Vagina (tissue), 2 donors: Measurements from ENCODE around the gene TMC4. TPM values are rescaled to one million over a fixed set of nuclear protein-coding genes. Genes with fewer than 3 reads are reported as not detected.

Experiments used
- DNase-seq, 2 donors: peaks; one replicate each; pipeline ENCODE4 v3.0.0-alpha.2; 2017; ENCODE audit errors: extremely low spot score in 2 of 2
- H3K27ac ChIP-seq: fragments of 200-600 bp; sonication (generic); one replicate; pipeline ENCODE4 v1.5.1; 2019
- H3K27me3 ChIP-seq: fragments of 200-600 bp; sonication (generic); one replicate; pipeline ENCODE4 v1.5.1; 2019
- H3K36me3 ChIP-seq, 2 donors: fragments of 200-600 bp; sonication (generic); one replicate each; pipeline ENCODE4 v1.5.1; 2017 to 2019
- H3K4me1 ChIP-seq: fragments of 200-600 bp; sonication (generic); one replicate; pipeline ENCODE4 v1.5.1; 2019
- H3K4me3 ChIP-seq, 2 donors: fragments of 200-600 bp; sonication (generic); 1 replicate in 1 of 2; 2 replicates in 1 of 2; pipeline ENCODE4 v1.5.1; 2016 to 2019
- H3K9me3 ChIP-seq: fragments of 200-600 bp; sonication (generic); one replicate; pipeline ENCODE4 v1.5.1; 2019
- CTCF ChIP-seq, 3 experiments: fragments of 450-650 bp in 2 of 3; fragments of 200-600 bp in 1 of 3; sonication (generic) in 1 of 3; IDR thresholded peaks; one replicate each; pipeline ENCODE4 v1.5.1; 2017 to 2019; ENCODE audit warnings: antibody characterized with exemption in 3 of 3, mild to moderate bottlenecking in 2 of 3, moderate library complexity in 2 of 3
- POLR2A ChIP-seq, 2 donors: fragments of 450-650 bp; IDR thresholded peaks; one replicate each; pipeline ENCODE4 v1.6.1; 2017; ENCODE audit warnings: antibody characterized with exemption in 2 of 2, mild to moderate bottlenecking in 2 of 2, moderate library complexity in 2 of 2
- POLR2AphosphoS5 ChIP-seq, 2 donors: sonication (generic); formaldehyde crosslinking; IDR thresholded peaks; one replicate each; pipeline ENCODE4 v1.9.0; 2017; ENCODE audit warnings: antibody characterized with exemption in 2 of 2, mild to moderate bottlenecking in 2 of 2, low read depth in 1 of 2; ENCODE audit not compliant: insufficient read depth in 1 of 2
- intact Hi-C: fragments of 100-400 bp; cut with DNase I; formaldehyde crosslinking; loops from one replicate; pipeline ENCODE4 v1.15.1; 2023
- total RNA-seq: library from RNA; depleted of rRNA; stranded (reverse); fragments of >200 nt; gene quantifications from one replicate; pipeline ENCODE4 v1.2.3, GENCODE V29; 2016

The TMC4 gene
- total RNA-seq, 1 donor from 2014 or later, result 22.3 TPM

GRCh38 chr19:54147676-54148075, 25.3 kb downstream of the TMC4 start:
- H3K36me3 ChIP-seq, result peaks cover 0 to 91% of the 10 kb centered on the region in 2 donors
- H3K27me3 ChIP-seq, result no peaks in the 10 kb centered on the region
- no peaks in the 10 kb centered on the region for H3K9me3 ChIP-seq
- no peak overlapping the region for H3K27ac ChIP-seq
- DNase-seq, result no peak
- no peak overlapping the region for H3K4me3 ChIP-seq
- intact Hi-C loops, result no loop called here
- TF ChIP-seq POLR2AphosphoS5 (IDR thresholded peaks at IDR 0.05; ENCODE audit: insufficient read depth in 1 of 2, low read depth in 1 of 2), result no peak
- TF ChIP-seq POLR2A (IDR thresholded peaks at IDR 0.05), result no peak
- TF ChIP-seq CTCF (IDR thresholded peaks at IDR 0.05), result no peak
- no peaks in the 10 kb centered on the region for H3K4me1 ChIP-seq

- no peak overlapping the region for H3K4me3 ChIP-seq
Measured at GRCh38 chr19:54145541-54146158, 27.3 kb downstream of the TMC4 start.

GRCh38 chr19:54142166-54142780, 30.7 kb downstream of the TMC4 start:
- intact Hi-C loops, result no loop called here
- no peak overlapping the region for H3K4me3 ChIP-seq
- H3K4me1 ChIP-seq, result peaks cover 38% of the 10 kb centered on the region
- peaks cover 0 to 50% of the 10 kb centered on the region in 2 donors for H3K36me3 ChIP-seq
- DNase-seq, result no peak
- no peaks in the 10 kb centered on the region for H3K27me3 ChIP-seq
- H3K27ac ChIP-seq, result no peak overlapping the region
- TF ChIP-seq POLR2AphosphoS5 (IDR thresholded peaks at IDR 0.05; ENCODE audit: insufficient read depth in 1 of 2, low read depth in 1 of 2) (no peak), CTCF (IDR thresholded peaks at IDR 0.05) (no peak), POLR2A (IDR thresholded peaks at IDR 0.05) (no peak)
- no peaks in the 10 kb centered on the region for H3K9me3 ChIP-seq

More at GRCh38 chr19:54145541-54146158, 27.3 kb downstream of the TMC4 start:
- H3K4me1 ChIP-seq, result peaks cover 11% of the 10 kb centered on the region
- no peak overlapping the region for H3K27ac ChIP-seq
- DNase-seq, result no peak
- no peak for TF ChIP-seq POLR2A (IDR thresholded peaks at IDR 0.05)
- no peak for TF ChIP-seq POLR2AphosphoS5 (IDR thresholded peaks at IDR 0.05; ENCODE audit: insufficient read depth in 1 of 2, low read depth in 1 of 2)
- no peak for TF ChIP-seq CTCF (IDR thresholded peaks at IDR 0.05)
- peaks cover 0 to 82% of the 10 kb centered on the region in 2 donors for H3K36me3 ChIP-seq
- intact Hi-C loops, result no loop called here
- H3K9me3 ChIP-seq, result no peaks in the 10 kb centered on the region
- no peaks in the 10 kb centered on the region for H3K27me3 ChIP-seq

- intact Hi-C loops, result no loop called here
- H3K27ac ChIP-seq, result no peak overlapping the region
- no peak for DNase-seq
- no peak for TF ChIP-seq POLR2AphosphoS5 (IDR thresholded peaks at IDR 0.05; ENCODE audit: insufficient read depth in 1 of 2, low read depth in 1 of 2)
- no peak for TF ChIP-seq POLR2A (IDR thresholded peaks at IDR 0.05)
- no peak for TF ChIP-seq CTCF (IDR thresholded peaks at IDR 0.05)
- peaks cover 0 to 40% of the 10 kb centered on the region in 2 donors for H3K36me3 ChIP-seq
- H3K4me1 ChIP-seq, result peaks cover 41% of the 10 kb centered on the region
- H3K9me3 ChIP-seq, result no peaks in the 10 kb centered on the region
- H3K4me3 ChIP-seq, result no peak overlapping the region
- H3K27me3 ChIP-seq, result no peaks in the 10 kb centered on the region
Measured at GRCh38 chr19:54141356-54141755, 31.6 kb downstream of the TMC4 start.
